GM18951 (cell line): ENCODE measurements around the gene IL31RA.

Experiments
- POLR2A ChIP-seq: IDR thresholded peaks from 4 replicates; pipeline ENCODE4 v1.6.1; 2011; ENCODE audit warnings: mild to moderate bottlenecking; ENCODE audit not compliant: insufficient read length, insufficient read depth; ENCODE audit errors: extremely low read depth
- in situ Hi-C: fragments of 300-500 bp; cut with MboI; formaldehyde crosslinking; loops from one replicate; pipeline ENCODE4 v1.12.0; 2022; ENCODE audit warnings: low sequenced_read_pairs, mixed read lengths, inconsistent platforms; ENCODE audit not compliant: unreplicated experiment

The IL31RA gene

DNA sequence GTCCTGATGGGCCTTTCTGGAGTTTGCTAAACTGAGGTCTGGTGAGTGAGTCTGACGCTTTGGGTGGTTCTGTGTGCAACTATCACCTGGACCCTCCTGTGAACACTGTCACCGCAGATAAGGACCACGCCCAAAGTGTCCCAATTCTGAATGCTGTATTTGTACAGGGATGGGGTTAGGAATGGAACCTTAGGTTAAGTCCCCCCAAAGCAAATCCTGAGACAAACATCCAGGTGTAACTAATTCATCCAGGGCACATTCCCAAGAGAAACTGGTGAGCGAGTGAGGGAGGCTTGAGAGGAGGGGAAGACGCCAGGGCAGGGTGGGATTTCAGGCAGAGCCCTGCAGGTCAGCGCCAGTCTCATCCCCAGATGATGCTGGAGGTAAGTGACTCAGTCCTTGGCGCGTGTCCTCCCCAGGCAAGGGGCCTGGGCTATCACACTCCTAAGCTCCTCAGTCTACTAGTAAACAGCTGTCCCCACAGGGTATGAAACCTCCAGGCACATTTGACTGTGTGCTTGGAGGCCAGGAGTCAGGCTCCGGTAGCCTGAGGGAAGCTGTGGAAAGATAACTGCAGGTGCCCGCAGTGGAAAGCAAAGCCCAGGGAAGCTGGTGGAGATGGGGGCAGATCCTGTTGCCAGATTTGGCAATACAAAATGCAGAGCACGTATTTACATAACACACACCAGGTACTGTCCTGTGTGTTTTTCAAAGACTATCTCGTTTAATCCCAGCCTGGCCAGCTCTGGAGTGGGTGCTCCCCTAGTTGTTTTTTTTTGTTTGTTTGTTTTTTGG lies 76.9 kb downstream of the IL31RA start:
- in situ Hi-C loops = loop anchor here (25.0 kb wide), 1 partner anchor 909 kb away; no protein-coding TSS in a partner anchor
- no peak for TF ChIP-seq POLR2A

- in situ Hi-C loops = loop anchor here (25.0 kb wide), 1 partner anchor 908 kb away; no protein-coding TSS in a partner anchor
- no peak for TF ChIP-seq POLR2A
These were observed 78.1 kb downstream of the IL31RA start for GRCh38 chr5:55929020-55929799.

GRCh38 chr5:55932700-55933099 lies 81.5 kb downstream of the IL31RA start:
- no peak for TF ChIP-seq POLR2A
- in situ Hi-C loops = loop anchor here (10.0 to 25.0 kb wide), 2 partner anchors 262 to 905 kb away; no protein-coding TSS in a partner anchor

DNA sequence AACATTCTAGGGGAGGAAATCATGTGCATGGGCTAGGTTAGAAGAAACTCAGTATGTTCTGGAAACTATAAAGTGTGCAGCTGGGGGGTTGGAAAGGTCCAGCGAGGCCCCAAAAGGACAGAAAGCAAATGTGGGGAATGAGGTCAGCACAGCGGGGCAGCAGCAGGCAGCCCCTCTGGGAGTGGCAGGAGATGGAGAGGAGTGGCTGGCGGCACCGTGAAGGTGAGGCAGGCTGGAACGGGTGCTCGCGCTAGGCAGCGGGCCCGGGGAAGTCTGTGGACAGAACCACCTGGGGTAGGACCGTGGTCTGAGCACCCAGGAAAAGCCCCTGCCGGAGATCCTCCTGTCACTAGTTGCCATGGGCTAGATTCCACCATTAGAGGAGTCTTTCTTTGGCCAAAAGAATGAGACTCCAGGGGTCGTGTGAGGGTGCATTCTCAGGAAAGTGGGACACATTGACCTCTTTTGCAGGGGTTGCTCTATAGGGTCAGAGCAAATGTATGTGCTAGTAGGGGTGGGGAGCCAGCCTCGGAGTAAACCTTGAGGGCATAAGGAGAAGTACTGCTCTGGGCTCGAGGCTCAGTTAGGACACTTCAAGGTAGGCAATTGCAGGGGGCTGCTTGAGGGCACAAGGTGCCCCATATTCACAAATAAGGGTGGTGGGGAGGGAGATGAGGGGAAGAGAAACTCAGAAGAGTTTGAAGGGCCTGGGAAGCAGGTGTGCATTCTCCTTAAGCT lies 82.4 kb downstream of the IL31RA start:
- in situ Hi-C loops = loop anchor here (10.0 to 25.0 kb wide), 2 partner anchors 261 to 904 kb away; no protein-coding TSS in a partner anchor
- TF ChIP-seq POLR2A = no peak

DNA sequence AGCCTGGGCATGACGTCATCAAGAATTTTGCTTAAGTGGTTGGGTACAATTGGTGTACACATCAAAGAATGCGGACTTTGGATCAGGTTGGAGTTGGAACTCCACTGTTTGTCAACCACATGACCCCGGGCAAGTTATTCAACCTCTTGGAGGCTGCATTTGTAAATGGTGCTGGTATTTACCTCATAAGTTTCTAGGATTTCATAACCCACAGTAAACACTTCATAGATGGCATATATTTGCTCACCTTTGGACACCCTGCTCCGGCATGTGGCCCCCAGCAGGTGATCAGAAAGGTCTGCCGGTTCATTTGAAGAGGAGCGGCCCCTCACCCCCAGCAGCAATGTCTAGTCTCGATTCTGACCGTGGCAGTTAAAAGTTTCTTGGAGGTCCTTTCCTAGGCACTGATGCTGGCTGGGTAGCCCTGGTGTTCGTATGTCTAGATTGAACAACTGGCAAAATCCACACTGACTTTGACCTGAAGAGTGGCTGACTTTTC lies 83.0 kb downstream of the IL31RA start:
- in situ Hi-C loops = loop anchor here (10.0 to 25.0 kb wide), 2 partner anchors 261 to 903 kb away; no protein-coding TSS in a partner anchor
- no peak for TF ChIP-seq POLR2A

DNA sequence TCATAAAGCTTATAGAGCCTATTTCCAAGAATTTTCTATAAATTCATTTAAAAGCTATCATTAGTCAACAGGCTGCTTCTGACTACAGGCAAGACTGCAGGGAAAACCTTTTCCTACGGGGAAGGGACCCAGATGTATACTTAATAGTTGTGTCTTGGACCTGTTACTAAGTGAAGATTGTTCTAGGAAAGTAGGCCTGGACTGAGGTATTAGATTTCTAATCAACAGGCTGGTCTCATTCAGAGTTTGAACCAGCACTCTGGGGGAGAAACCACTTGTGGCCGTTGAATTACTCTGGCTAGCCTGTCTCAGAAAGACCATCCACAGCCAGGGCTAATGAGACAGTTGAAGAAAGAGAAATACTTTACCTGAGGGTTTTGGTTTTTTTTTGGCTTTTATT lies 83.6 kb downstream of the IL31RA start:
- in situ Hi-C loops = loop anchor here (10.0 to 25.0 kb wide), 2 partner anchors 260 to 903 kb away; no protein-coding TSS in a partner anchor
- no peak for TF ChIP-seq POLR2A

DNA sequence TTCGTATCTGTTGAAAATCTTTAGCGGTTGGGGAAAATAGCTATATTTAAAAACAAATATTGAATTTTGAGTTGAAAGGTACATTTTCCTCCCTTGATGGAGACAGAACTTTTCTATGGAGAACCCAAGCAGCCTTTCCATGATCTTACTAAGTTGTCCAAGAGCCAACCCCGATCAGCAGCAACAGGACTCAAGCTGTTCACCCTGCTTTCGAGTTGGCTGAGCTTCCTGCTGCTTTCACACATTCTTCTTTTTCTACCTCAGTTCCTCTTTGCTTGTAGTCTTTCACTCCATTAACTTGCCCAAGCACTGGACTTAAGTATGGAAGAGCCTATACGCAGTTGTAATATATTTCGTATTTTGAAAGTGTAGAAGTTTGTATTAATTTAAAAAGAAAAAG lies 84.2 kb downstream of the IL31RA start:
- no peak for TF ChIP-seq POLR2A
- in situ Hi-C loops = loop anchor here (10.0 to 25.0 kb wide), 2 partner anchors 259 to 902 kb away; no protein-coding TSS in a partner anchor

GRCh38 chr5:55936100-55936693 lies 85.0 kb downstream of the IL31RA start:
- in situ Hi-C loops = loop anchor here (10.0 to 25.0 kb wide), 2 partner anchors 259 to 901 kb away; no protein-coding TSS in a partner anchor
- TF ChIP-seq POLR2A = peak; percentile 23

DNA sequence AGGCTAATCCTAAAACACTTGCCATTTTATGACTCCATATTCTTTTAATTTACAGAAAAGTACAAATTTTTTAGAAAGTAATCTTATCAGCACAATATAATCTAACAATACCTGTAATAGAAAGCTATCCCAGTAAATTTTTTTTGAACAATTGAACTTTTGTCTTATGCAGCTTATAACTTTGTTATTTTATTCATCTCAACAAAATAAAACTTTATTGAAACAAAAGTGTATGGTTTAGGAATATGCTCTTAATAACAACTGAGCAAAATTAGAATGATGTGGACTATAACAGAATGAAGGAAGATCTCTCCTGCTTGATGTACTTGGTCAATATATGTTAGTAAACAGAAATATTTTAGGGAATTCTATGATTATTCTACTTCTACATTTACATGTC lies 86.4 kb downstream of the IL31RA start:
- in situ Hi-C loops = loop anchor here (10.0 to 25.0 kb wide), 2 partner anchors 257 to 900 kb away; no protein-coding TSS in a partner anchor

- in situ Hi-C loops = loop anchor here (25.0 kb wide), 1 partner anchor 896 kb away; no protein-coding TSS in a partner anchor
These were observed 90.0 kb downstream of the IL31RA start for GRCh38 chr5:55941154-55941553.

DNA sequence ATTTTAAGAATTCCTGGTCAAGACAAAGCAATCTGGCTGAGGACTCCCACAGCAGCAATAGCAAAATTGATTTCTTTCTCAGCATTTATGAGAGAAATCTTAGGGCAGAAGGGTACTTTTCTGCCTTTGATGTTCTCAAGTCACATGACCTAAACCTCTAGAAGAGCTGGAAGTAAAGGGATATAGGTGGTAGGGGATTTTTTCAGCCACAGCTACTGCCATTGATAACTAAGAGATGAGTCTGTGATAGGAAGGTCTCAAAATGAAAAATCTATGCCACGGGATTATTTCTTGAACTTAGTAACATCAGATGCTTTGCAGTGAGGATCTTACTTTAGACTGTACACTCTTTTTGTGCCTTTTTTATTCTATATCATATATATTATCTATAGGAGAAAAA lies 108.1 kb downstream of the IL31RA start:
- in situ Hi-C loops = no loop called here
- no peak for TF ChIP-seq POLR2A

- no peak for TF ChIP-seq POLR2A
- in situ Hi-C loops = no loop called here
These were observed 109.6 kb downstream of the IL31RA start for GRCh38 chr5:55960779-55961178.

GRCh38 chr5:55965525-55965924 lies 114.4 kb downstream of the IL31RA start:
- in situ Hi-C loops = no loop called here
- TF ChIP-seq POLR2A = no peak
